Trophoblast cell (in vitro differentiated cells and primary cell): ENCODE measurements around the gene TMEM50A.
"Not testable (repeated sequence)": the region's sequence is repeated elsewhere in the genome, so short reads cannot be mapped to it uniquely, and the experiment has no call there.

Source experiments
- DNase-seq, 2 donors: peaks; one replicate each; pipeline ENCODE4 v3.0.0-alpha.2; 2016
- H2AFZ ChIP-seq: 2 replicates; pipeline ENCODE4 v1.6.1; 2013; ENCODE audit warnings: low read length, moderate library complexity, mild to moderate bottlenecking; ENCODE audit not compliant: insufficient read depth, poor library complexity
- H2AK5ac ChIP-seq: 2 replicates; pipeline ENCODE4 v1.6.1; 2013; ENCODE audit warnings: mild to moderate bottlenecking, low read length
- H2BK120ac ChIP-seq: 2 replicates; pipeline ENCODE4 v1.6.1; 2013; ENCODE audit warnings: low read length, mild to moderate bottlenecking, moderate library complexity; ENCODE audit not compliant: insufficient read depth, poor library complexity
- H2BK12ac ChIP-seq: 2 replicates; pipeline ENCODE4 v1.6.1; 2013; ENCODE audit warnings: mild to moderate bottlenecking, low read length, moderate library complexity
- H2BK5ac ChIP-seq: 2 replicates; pipeline ENCODE4 v1.6.1; 2013; ENCODE audit warnings: low read length, low read depth, moderate library complexity, mild to moderate bottlenecking; ENCODE audit not compliant: poor library complexity
- H3K14ac ChIP-seq: 2 replicates; pipeline ENCODE4 v1.6.1; 2013; ENCODE audit warnings: mild to moderate bottlenecking, low read length
- H3K18ac ChIP-seq: 2 replicates; pipeline ENCODE4 v1.6.1; 2013; ENCODE audit warnings: mild to moderate bottlenecking, low read length
- H3K23ac ChIP-seq: 2 replicates; pipeline ENCODE4 v1.6.1; 2013; ENCODE audit warnings: low read length
- H3K27ac ChIP-seq: 2 replicates; pipeline ENCODE4 v1.5.1; 2013; ENCODE audit warnings: low read depth, mild to moderate bottlenecking, inconsistent platforms, low read length, moderate library complexity
- H3K27me3 ChIP-seq: 2 replicates; pipeline ENCODE4 v1.6.1; 2013; ENCODE audit warnings: inconsistent platforms, mild to moderate bottlenecking, low read length, moderate library complexity; ENCODE audit not compliant: insufficient read depth
- H3K36me3 ChIP-seq, 2 experiments: 1 replicate in 1 of 2; 2 replicates in 1 of 2; pipeline ENCODE4 v1.6.1; 2013; ENCODE audit warnings: low read length in 2 of 2, mild to moderate bottlenecking in 2 of 2, moderate library complexity in 1 of 2; ENCODE audit not compliant: insufficient read depth in 2 of 2, control insufficient read depth in 1 of 2
- H3K4ac ChIP-seq: 2 replicates; pipeline ENCODE4 v1.6.1; 2013; ENCODE audit warnings: low read depth, mild to moderate bottlenecking, low read length, moderate library complexity
- H3K4me1 ChIP-seq, 2 experiments: 1 replicate in 1 of 2; 2 replicates in 1 of 2; pipeline ENCODE4 v1.6.1; 2013; ENCODE audit warnings: low read length in 2 of 2, mild to moderate bottlenecking in 2 of 2, moderate library complexity in 1 of 2; ENCODE audit not compliant: insufficient read depth in 2 of 2, control insufficient read depth in 1 of 2
- H3K4me2 ChIP-seq: 2 replicates; pipeline ENCODE4 v1.6.1; 2013; ENCODE audit warnings: inconsistent platforms, mild to moderate bottlenecking, low read length, moderate library complexity
- H3K4me3 ChIP-seq: 2 replicates; pipeline ENCODE4 v1.5.1; 2013; ENCODE audit warnings: mild to moderate bottlenecking, low read depth, low read length, inconsistent platforms
- H3K79me1 ChIP-seq: one replicate; pipeline ENCODE4 v1.6.1; 2013; ENCODE audit warnings: low read length
- H3K79me2 ChIP-seq: 2 replicates; pipeline ENCODE4 v1.6.1; 2013; ENCODE audit warnings: low read length, mild to moderate bottlenecking; ENCODE audit not compliant: control insufficient read depth, insufficient read depth, poor library complexity
- H3K9ac ChIP-seq: 2 replicates; pipeline ENCODE4 v1.6.1; 2013; ENCODE audit warnings: mild to moderate bottlenecking, low read length
- H3K9me3 ChIP-seq: 2 replicates; pipeline ENCODE4 v1.6.1; 2013; ENCODE audit warnings: low read depth, mild to moderate bottlenecking, control low read depth, inconsistent platforms, low read length; ENCODE audit not compliant: insufficient read depth
- H4K12ac ChIP-seq: 2 replicates; pipeline ENCODE4 v1.6.1; 2013; ENCODE audit warnings: low read depth, mild to moderate bottlenecking, low read length, moderate library complexity
- H4K8ac ChIP-seq: 2 replicates; pipeline ENCODE4 v1.6.1; 2013; ENCODE audit warnings: low read depth, mild to moderate bottlenecking, low read length, moderate library complexity
- H4K91ac ChIP-seq: one replicate; pipeline ENCODE4 v1.6.1; 2013; ENCODE audit warnings: low read depth, mild to moderate bottlenecking, low read length, moderate library complexity
- WGBS: extraction: QIAGEN DNeasy Blood & Tissue Kit; methylation state at CpG from one replicate; pipeline ENCODE4 v1.1.7; 2013; ENCODE audit warnings: missing lambda C conversion rate; ENCODE audit not compliant: insufficient read length, insufficient coverage; ENCODE audit errors: extremely low coverage; 5-methylcytosine and 5-hydroxymethylcytosine counted together

The TMEM50A gene

GRCh38 chr1:25361901-25362300 is 23.8 kb downstream of the TMEM50A start:
- H3K79me2 ChIP-seq: no peaks in the 10 kb centered on the region
- WGBS: no CpG with 5 or more reads among the region's 2 CpGs
- no peak overlapping the region for H4K8ac ChIP-seq

GRCh38 chr1:25362634-25363559 is 24.8 kb downstream of the TMEM50A start:
- not testable (repeated sequence) for H2AK5ac ChIP-seq, H2BK120ac ChIP-seq, H2AFZ ChIP-seq, H3K14ac ChIP-seq, H3K9ac ChIP-seq, H3K4me1 ChIP-seq, H3K4me2 ChIP-seq, H4K12ac ChIP-seq, H3K79me1 ChIP-seq, H4K91ac ChIP-seq, H3K23ac ChIP-seq, H3K18ac ChIP-seq, H3K79me2 ChIP-seq, H3K9me3 ChIP-seq, H3K4ac ChIP-seq, H4K8ac ChIP-seq, DNase-seq, H3K4me3 ChIP-seq, H3K27ac ChIP-seq, H2BK12ac ChIP-seq, H3K27me3 ChIP-seq, H2BK5ac ChIP-seq
- peaks cover 5 to 13% of the 10 kb centered on the region in 2 experiments for H3K36me3 ChIP-seq
- WGBS: no CpG with 5 or more reads among the region's 17 CpGs

More at GRCh38 chr1:25361901-25362300, 23.8 kb downstream of the TMEM50A start:
- Histone ChIP-seq H3K4ac (no peak overlapping the region), H2BK12ac (no peak overlapping the region), H3K27me3 (no peaks in the 10 kb centered on the region), H2AK5ac (no peak overlapping the region), H4K12ac (no peak overlapping the region), H3K4me1 (peaks cover 0 to 2% of the 10 kb centered on the region in 2 experiments), H3K27ac (no peak overlapping the region), H2AFZ (no peak overlapping the region), H3K14ac (no peak overlapping the region), H3K9me3 (peaks cover 2% of the 10 kb centered on the region), H3K18ac (no peak overlapping the region), H4K91ac (no peak overlapping the region), H3K4me3 (no peak overlapping the region), H3K4me2 (no peak overlapping the region), H3K79me1 (no peaks in the 10 kb centered on the region), H3K9ac (no peak overlapping the region), H2BK5ac (no peak overlapping the region), H2BK120ac (no peak overlapping the region), H3K23ac (no peak overlapping the region), H3K36me3 (peaks cover 5 to 16% of the 10 kb centered on the region in 2 experiments)
- no peak for DNase-seq

GRCh38 chr1:25369241-25369640 is 31.1 kb downstream of the TMEM50A start:
- Histone ChIP-seq H4K12ac (no peak overlapping the region), H3K4me2 (no peak overlapping the region), H3K23ac (peak overlapping the region; percentile 0), H3K79me2 (no peaks in the 10 kb centered on the region), H2BK5ac (no peak overlapping the region), H2AK5ac (no peak overlapping the region), H4K91ac (no peak overlapping the region), H2BK120ac (no peak overlapping the region), H3K27me3 (no peaks in the 10 kb centered on the region), H3K4me1 (no peaks in the 10 kb centered on the region), H3K18ac (no peak overlapping the region), H3K27ac (no peak overlapping the region), H3K4ac (no peak overlapping the region), H3K4me3 (no peak overlapping the region), H2BK12ac (no peak overlapping the region), H3K79me1 (no peaks in the 10 kb centered on the region), H4K8ac (no peak overlapping the region), H3K9ac (no peak overlapping the region), H3K36me3 (no peaks in the 10 kb centered on the region), H3K14ac (no peak overlapping the region), H2AFZ (no peak overlapping the region), H3K9me3 (no peaks in the 10 kb centered on the region)
- DNase-seq: peak; percentile 95 to 97
- no CpG with 5 or more reads among the region's 4 CpGs for WGBS

GRCh38 chr1:25369691-25370271 is 31.6 kb downstream of the TMEM50A start:
- H3K4ac ChIP-seq, H3K4me1 ChIP-seq, H3K27ac ChIP-seq, H2AFZ ChIP-seq, H4K12ac ChIP-seq, H3K9ac ChIP-seq, H3K18ac ChIP-seq, H2BK12ac ChIP-seq, DNase-seq, H4K8ac ChIP-seq, H3K79me1 ChIP-seq, H3K14ac ChIP-seq, H3K4me2 ChIP-seq, H2BK120ac ChIP-seq, H3K9me3 ChIP-seq, H3K27me3 ChIP-seq, H3K23ac ChIP-seq, H3K79me2 ChIP-seq, H2AK5ac ChIP-seq, H4K91ac ChIP-seq, H3K4me3 ChIP-seq, H2BK5ac ChIP-seq, H3K36me3 ChIP-seq: not testable (repeated sequence)
- WGBS: no CpG with 5 or more reads among the region's 12 CpGs
